Stimulated activated CD4-positive, alpha-beta T cell treated with anti-CD3 and anti-CD28 coated beads, Interleukin-15, amount 100 ng/mL, for 1 hour (primary cell): Measurements from ENCODE around the gene CORO1C.
"Not testable (repeated sequence)": the region's sequence is repeated elsewhere in the genome, so short reads cannot be mapped to it uniquely, and the experiment has no call there.

Experiments
- DNase-seq, 2 donors: peaks; one replicate each; pipeline ENCODE4 v3.0.0-alpha.2; 2020; ENCODE audit warnings: low read depth in 1 of 2, low spot score in 1 of 2

The CORO1C gene

DNA sequence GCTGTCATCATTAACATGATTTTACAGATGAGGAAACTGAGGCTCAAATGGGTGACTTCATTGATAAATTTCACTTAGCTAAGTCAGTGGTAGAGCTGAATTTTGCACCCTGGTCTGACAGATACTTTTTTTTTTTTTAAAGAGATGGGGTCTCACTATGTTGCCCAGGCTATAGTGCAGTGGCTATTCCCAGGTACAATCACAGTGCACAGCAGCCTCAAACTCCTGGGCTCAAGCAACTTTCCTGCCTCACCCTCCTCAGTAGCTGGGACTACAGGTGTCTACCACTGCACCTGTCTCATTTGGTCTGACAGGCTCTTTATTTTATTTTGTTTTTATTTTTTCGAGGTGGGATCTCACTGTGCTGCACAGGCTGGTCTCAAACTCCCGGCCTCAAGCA is 24.2 kb upstream of the CORO1C start:
- DNase-seq: no peak

DNA sequence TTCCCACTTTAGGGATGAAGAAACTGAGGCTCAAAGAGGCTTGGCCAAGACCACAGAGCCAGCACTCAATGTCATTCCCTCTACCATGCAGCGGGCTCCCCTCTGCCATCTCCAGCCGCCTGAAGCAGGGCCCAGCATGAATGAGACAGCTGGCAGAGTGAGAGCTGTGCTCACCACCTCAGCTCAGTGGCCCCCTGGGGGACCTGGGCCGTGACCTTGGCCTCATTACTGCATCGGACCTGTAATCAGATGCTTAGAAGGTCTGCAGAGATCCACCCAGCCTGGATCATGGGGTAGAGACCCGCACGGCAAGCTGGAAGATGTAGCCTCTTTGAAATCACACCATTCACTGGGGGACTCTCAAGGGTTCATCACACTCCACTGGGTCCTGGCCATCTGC is 22.7 kb upstream of the CORO1C start:
- no peak for DNase-seq

DNA sequence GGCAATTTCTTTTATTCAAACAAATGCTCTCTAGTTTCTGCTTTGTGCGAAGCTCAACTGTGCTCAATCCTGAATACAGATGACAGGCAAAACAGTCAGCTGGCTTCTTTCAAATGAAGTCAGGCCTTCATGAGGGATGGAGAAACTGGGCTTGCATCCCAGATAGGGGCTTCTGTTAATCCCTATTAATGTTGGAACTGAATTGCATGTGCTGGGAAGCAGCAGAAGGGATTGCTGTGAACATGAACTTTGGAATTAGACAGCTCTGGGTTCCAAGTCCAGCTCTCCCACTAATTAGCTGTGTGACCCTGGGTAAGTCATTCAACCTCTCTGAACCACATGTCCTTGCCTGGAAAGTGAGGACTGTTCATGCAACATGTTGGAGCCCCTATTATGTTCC is 21.1 kb upstream of the CORO1C start:
- no peak for DNase-seq

DNA sequence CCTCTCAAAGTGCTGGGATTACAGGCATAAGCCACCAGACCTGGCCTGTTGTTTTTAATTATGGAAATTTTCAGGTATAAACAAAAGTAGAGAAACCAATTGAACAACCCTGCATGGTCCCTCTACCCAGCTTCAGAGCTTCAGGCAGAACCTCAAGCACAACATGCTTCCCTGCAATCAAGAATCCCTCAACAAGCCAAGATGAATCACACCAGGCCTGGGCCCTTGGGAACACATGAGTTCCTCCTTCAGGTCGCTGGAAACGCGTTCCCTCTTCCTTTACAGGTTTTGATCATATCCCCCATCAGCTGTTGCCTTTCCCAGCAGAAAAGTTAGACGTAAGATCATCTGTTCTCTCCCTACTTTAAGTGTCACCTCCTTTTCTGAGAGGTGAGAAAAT is 20.5 kb upstream of the CORO1C start:
- no peak for DNase-seq

DNA sequence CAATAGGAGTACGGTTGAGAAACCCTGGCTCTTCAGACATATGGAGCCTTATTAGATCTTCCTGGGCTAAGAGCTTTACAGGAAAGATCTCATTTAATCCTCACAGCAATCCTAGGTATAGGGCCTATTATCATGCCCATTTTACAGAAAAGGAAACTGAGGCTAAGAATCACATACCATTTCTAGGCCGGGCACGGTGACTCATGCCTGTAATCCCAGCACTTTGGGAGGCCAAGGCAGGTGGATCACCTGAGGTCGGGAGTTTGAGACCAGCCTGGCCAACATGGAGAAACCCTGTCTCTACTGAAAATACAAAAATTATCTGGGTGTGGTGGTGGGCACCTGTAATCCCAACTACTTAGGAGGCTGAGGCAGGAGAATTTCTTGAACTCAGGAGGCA is 19.7 kb upstream of the CORO1C start:
- not testable (repeated sequence) for DNase-seq

DNA sequence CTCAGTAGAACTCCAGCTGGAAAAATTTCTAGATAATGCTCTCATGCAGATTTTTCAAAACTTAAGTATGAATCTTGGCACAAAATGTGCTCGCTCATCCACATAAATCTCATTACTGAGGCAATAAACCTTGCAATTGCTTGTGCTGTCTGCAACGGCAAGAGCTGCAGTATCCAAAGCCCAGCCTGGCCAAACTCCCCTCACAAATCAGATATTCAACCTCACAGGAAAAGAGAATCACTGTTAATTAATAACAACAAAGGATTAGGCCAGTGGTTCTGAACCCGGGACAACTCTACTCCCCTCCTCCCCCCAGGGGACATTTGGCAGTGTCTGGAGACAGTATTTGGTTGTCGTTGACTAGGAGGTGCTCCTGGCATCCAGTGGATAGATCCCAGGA is 19.2 kb upstream of the CORO1C start:
- no peak for DNase-seq

DNA sequence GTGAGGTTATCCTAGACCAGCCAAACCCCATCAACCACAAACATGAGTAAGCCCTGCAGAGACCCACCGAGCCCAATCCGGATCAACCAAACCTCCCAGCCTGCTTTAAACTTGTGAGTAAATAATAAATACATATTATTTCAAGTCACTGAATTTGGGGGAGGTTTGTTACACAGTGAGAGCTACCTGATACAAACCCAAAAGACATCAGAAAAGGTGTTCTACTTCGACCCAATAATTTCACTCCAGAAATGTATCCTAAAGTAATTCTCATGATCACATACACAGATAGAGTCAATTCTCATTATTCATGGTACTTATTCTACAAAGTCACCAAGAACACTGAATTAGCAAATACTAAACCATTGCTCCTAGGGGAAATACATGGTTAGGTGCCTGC is 16.2 kb upstream of the CORO1C start:
- DNase-seq: no peak

DNA sequence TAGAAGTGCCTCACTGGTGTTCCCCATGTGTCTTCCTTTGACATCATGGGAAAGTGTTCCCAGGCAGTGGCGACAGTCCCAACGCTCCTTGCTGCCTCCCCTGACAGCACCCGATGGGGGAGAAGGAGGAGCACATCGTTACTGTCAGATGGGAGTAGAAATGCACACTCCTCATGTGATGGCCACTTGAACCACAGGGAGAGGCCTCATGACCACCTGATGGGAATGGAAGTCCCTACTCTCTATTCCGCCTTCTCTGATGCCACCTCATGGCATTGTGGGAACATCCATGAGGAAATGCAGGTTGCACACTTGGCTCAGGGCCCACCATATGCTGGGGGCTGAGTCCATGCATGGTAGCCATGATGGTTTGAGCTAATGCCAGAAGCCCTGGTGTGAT is 14.3 kb upstream of the CORO1C start:
- no peak for DNase-seq

DNA sequence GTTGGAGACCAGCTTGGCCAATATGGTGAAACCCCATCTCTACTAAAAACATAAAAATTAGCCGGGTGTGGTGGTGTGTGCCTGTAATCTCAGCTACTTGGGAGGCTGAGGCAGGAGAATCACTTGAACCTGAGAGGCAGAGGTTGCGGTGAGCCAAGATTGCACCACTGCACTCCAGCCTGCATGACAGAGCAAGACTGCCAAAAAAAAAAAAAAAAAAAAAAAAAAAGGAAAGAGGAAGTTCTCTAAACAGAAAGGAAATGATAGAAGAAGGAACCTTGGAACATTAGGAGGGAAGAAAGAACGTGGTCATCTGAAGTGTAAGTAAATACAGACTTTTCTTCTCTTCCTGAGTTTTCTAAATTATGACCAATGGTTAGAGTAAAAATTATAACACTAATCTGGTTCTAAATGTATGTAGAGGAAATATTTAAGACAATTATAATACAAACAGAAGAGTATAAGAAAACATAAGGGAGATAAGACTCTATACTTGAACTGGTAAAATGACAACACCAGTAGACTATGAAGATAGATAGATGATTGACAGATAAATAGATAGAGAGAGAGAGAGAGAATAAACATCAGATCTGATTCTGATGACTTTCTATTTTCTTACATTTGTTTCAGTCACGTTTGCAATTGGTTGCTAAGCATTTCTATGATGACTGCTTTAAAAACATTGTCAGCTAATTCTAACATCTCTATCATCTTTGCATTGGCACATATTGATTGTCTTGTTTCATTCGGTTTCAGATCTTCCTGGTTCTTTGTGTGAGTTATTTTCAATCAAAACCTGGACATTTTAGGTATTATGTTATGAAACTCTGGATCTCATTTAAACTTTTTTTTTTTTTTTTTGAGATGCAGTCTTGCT is 12.9 kb upstream of the CORO1C start:
- no peak for DNase-seq

DNA sequence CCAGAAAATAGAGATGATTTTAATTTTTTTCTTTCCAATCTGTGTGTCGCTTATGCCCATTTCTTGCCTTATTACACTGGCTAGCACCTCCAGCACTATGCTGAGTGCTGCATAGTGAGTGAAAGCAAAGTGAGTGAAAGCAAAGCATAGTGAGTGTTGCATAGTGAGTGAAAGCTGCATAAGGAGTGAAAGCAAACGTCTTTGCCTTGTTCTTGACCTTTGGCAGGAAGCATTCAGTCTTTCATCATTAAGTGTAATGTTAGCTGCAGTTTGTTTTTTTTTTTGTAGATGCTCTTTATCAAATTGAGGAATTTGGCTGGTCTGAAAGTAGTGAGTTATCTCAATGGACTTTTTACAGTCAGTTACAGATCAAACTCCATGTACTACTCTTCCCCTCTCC is 6.9 kb upstream of the CORO1C start:
- no peak for DNase-seq

DNA sequence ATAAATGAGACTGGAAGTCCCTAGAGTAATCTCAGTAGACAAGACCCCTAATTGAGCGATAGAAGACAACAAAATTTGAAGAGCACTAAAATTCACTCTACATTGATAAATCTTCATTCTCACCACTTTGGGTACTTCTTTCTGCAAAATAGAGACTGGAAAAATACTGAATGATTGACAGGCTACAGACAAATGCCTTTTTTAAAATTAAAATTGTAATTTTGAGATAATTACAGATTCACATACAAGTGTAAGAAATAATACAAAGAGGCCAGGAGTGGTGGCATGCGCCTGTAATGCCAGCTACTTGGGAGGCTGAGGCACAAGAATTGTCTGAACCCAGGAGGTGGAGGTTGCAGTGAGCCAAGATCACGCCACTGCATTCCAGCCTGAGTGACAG is 4.5 kb upstream of the CORO1C start:
- DNase-seq: no peak

DNA sequence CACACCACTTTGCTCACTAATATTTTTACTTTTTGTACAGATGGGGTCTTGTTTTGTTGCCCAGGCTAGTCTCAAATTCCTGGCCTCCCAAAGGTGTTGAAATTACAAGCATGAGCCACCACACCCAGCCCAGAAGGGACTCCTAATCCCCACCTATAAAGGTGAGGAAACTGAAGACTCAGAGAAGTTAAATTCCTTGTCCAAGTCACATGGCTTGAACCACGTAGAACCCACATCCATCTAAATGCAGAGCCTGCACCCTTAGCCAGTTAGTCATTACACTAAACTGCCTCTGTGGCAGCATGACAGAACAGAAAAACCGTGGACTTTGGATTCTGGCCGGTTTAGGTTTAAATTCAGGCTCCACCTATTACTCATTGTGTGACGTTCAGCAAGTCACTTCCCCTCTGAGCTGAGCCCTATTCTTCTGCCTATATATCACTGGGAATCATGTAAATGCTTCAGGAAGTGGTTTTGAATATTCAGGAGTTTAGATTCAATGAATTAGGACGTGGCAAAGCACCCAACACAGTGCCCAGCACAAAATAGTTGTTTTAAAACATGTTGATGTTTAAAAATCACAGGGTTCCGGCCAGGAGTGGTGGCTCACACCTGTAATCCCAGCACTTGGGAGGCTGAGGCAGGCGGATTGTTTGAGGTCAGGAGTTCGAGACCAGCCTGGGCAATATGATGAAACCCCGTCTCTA is 3.0 kb upstream of the CORO1C start:
- DNase-seq: no peak

DNA sequence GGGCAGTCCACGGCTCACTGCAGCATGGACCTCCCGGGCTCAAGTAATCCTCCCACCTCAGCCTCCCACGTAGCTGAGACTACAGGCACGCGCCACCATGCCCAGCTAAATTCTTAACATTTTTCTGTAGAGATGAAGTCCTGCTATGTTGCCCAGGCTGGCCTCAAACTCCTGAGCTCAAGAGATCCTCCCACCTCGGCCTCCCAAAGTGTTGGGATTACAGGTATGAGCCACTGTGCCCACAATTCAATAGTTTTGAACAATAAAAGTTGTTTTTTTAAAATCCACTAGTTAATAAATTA is 1.9 kb upstream of the CORO1C start:
- DNase-seq: not testable (repeated sequence)

DNA sequence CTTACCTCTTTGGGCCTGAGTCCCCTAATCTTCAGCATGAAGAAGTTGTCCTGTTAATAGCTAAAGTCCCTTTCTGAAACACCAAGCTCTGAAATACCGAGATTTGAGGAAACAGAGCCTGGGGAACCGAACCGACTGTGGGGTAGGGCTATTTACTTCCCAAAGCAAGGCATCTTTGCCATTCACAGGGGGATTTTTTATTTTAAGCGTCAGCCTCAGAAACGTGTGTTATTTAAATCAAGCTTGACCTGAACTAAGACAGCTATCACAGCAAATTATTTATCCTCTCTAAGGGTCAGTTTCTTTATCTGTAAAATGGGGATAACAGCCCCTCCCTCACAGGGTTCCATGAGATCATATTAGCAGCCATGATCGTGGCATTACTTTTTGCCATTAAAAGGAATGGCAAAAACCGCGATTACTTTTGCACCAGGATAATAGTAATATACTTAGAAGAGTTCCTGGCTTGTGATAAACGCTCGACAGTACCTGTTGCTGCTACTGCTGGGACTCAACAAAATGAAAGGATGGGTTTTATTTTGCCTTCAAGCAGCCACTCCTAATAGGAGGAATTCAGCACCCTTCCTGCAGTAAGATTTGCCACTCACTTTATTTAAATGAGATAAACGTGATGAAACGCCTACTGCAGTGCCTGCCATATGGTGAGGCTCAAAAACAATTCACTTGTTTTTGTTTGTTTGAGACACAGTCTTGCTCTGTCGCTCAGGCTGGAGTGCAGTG is 1.3 kb upstream of the CORO1C start:
- DNase-seq: no peak

DNA sequence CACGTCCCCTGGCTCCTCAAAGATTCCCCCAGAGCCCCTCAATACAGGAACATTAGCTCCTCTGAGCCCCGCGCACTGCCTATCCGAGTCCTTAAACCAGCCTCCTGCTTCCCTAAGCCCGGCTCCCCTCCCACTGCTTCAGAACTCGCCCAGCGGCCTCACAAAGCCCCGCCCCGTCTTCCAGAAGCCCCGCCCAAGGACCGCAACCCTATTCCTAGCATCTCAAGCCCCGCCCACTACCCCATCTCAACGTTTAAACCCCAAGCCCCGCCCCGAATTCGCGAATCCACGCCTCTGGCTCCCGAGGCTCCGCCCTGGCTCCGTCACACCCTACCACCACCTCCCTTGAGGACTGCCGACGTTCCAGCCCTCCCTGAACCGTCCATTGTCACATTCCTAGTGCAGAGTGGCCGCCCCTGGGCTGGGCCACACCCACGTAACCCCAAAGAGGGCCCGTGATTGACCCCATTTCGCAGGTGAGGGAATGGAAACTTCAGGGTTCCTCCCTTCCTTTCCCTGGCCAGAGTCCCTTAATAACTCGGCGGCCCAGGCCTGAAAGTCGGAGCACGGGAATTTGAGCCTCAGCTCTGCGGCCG is 646 bp upstream of the CORO1C start:
- DNase-seq: peak; percentile 92 to 94

DNA sequence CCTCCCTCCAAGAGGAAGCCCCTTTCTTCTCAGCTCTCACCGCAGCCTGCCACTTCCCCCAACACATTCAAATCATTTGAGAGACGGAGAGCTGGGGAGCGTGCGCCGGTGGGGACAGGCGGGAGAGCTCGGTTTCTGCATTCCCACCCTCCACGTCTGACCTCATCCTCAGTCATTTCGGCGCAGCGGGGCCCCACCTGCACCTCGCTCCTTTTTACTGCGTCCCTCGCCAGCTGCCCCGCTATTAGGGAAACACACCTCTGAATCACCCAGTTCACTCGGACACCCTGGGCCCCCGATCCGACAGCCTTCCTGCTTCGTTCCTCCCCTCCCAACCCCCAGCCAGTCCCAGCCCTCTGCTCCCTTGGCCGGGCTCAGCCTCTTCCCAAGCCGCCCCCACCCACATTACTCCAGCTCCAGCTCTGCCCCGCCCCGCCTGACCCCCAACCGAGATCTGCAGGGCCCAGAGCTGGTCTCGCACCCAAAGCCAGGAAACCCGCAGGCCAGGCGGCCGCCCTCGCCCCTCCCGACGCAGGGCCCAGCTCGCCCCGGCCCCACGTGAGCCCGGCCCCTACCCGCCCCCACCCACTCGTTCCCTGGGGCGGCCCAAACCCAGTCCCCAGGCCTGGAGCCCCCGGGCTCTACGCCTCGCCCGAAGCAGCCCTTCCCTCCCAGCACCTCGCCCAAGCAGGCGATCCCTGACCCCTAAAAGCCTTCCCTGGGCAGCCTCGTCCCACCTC is 783 bp downstream of the CORO1C start:
- peak in 1 of 2 donors; percentile 9 for DNase-seq

DNA sequence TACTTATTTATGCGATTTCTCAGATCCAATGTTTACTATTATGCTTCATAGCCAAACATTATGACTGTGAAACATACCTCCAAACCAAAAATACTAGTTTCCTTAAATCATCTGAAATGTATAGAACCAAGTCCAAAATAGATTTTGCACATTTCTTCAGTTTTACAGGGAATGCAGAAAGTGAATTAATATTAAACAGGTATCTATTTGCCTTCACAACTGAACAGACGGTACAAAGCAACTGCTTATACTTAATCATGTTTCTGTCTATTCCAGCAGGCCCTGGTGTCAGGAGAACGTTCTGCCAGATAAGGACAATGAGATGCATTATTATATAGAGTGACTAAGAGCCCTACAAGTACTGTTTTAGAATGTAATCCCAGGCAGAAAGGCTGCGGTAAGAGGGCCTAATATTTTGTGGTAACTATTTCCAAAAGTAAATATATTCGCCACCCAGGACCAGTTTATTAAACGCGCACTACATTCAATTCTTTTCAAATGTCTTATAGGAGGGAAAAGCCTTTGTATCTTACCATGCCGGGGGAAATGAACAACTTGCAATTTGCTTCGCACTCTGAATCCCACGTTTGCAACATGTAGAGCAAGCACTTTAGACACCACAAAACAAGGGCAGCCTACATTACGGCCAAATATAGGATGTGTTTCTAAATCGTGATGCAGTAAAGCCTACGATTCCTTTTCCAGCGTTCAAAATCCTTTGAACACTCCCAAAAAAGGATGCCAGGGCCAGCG is 1.5 kb downstream of the CORO1C start:
- DNase-seq: no peak

DNA sequence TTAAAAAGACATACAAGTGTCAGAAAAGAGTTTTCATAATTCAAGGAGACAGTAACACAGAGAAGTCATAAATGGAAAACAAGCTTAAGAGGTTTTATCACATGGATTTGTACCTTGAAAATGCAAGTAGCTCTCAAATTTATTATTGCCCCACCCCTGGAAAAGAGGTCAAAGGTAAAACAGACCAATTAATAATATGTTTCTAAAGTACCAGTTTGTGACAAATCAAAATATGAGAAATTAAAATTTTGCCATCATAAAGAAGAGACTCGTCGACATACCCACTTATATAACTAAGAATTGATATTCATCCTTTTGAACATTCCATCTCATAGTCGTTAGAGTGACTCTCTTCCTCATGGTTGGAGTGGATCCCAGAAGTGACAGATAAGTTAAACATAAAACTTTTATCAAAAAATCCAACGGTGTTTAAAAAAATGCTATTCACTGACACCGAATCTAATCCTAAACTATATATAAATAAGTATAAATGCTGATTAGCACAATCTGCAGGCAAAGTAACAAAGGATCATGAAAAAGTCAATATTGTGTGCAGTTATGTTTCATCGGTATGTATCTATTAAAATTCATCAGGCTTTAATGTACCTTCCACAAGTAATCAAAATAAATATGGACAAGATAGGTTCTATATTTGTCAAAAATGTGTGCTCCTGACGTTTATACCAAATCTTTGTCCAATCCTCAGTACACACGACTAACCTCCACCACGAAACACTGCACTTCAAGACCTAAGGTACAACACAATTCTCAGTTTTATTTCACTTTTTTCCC is 2.3 kb downstream of the CORO1C start:
- no peak for DNase-seq

DNA sequence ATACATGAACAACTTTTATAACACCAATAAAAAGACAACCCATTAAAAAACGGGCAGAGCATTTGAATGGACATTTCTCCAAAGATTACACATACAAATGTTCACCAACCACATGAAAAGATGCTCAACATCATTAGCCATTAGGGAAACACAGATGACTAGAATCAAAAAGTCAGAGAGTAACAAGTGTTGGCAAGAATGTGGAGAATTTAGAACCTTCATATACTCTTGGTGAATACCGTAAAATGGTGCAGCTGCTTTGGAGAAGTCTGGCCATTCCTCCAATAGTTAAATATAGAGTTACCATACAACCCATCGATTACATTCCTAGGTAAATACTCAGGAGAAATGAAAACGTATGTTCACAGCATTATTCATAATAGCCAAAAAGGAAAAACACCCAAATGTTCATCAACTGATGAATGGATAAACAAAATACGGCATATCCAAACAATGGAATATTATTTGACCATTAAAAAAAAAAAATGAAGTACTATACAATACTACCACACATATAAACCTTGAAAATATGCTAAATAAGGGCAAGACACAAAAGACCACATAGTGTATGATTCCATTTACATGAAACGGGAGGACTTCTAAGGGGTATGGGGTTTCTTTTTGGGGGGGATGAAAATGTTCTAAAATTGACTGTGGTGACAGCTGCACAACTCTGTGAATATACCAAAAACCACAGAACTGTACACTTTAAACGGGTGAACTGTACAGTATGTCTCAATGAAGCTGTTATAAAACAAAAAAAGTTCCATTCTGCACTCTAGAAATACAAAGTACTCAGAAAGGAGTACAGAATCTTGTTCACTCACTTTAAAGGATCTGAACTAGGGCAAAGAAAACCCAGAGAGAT is 3.2 kb downstream of the CORO1C start:
- no peak for DNase-seq
